Measurements from ENCODE around the gene TLR3.

TLR3 gene

GRCh38 chr4:186104114-186104889 lies 35.3 kb downstream of the TLR3 start, which contains the start of gene FAM149A:
TSS of gene FAM149A (plus strand) at chr4:186104704.
- DNase-seq (ENCODE audit: low read depth) = no peak
- TF ChIP-seq POLR2A (IDR thresholded peaks at IDR 0.05; ENCODE audit: extremely low read depth, insufficient read length) = no peak
- TF ChIP-seq MYC (IDR thresholded peaks at IDR 0.05; ENCODE audit: low read depth, low read length) = no peak
- TF ChIP-seq CTCF (IDR thresholded peaks at IDR 0.05; ENCODE audit: low read depth, low read length) = no peak
- TF ChIP-seq, protein P1, sequence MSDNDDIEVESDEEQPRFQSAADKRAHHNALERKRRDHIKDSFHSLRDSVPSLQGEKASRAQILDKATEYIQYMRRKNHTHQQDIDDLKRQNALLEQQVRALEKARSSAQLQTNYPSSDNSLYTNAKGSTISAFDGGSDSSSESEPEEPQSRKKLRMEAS (IDR thresholded peaks at IDR 0.05; ENCODE audit: low read depth, low read length) = no peak
- no peak within 1 kb of the TSS for H3K4me3 ChIP-seq (ENCODE audit: low read depth, low read length)

DNA sequence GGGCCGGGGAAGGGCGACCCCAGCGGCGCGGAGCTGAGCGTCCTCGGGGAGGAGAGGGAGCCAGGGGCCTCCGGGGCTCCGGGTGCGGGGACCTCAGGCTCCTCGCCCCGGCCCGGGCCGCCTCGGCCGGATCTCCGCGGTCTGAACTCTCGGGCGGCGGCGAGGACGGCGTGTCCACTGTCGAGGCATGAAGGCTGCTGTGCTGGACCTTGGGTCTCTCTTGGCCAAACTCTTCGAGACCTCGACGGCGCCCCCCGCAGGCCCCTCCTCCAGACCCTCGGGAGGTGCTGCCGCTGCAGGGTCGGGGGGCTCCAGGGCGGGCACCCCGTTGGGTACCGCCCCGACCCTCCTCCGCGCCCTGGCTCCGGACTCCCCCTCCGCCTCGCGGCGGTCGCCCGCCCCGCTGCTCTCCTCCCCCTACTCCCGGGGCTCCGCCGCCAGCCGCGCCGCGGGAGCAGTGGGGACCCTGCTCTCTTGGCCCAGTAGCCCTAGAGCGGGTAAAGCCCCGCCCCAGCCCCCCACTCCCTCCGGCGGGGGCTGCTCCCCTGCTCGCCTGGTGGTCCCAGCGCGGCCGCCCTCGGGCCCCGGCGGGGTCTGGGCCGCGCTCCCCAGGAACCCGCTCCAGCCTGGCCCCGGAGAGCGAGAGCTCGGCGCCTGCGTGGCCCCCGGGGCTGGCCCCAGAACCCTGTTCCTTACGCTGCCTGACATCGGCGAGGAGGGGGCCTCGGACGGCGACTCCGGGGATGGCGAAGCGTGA lies 36.1 kb downstream of the TLR3 start:
- DNase-seq (ENCODE audit: low read depth) = no peak
- TF ChIP-seq CTCF (IDR thresholded peaks at IDR 0.05; ENCODE audit: low read depth, low read length) (no peak), MYC (IDR thresholded peaks at IDR 0.05; ENCODE audit: low read depth, low read length) (no peak), POLR2A (IDR thresholded peaks at IDR 0.05; ENCODE audit: extremely low read depth, insufficient read length) (no peak)
- TF ChIP-seq, protein P1 (IDR thresholded peaks at IDR 0.05; ENCODE audit: low read depth, low read length) = no peak
- no peak overlapping the region for H3K4me3 ChIP-seq (ENCODE audit: low read depth, low read length)

GRCh38 chr4:186105647-186106321 lies 36.8 kb downstream of the TLR3 start:
- no peak for TF ChIP-seq MYC (IDR thresholded peaks at IDR 0.05; ENCODE audit: low read depth, low read length)
- no peak for TF ChIP-seq POLR2A (IDR thresholded peaks at IDR 0.05; ENCODE audit: extremely low read depth, insufficient read length)
- TF ChIP-seq, protein P1 (IDR thresholded peaks at IDR 0.05; ENCODE audit: low read depth, low read length) = no peak
- no peak for TF ChIP-seq CTCF (IDR thresholded peaks at IDR 0.05; ENCODE audit: low read depth, low read length)
- H3K4me3 ChIP-seq (ENCODE audit: low read depth, low read length) = no peak overlapping the region
- DNase-seq (ENCODE audit: low read depth) = no peak

DNA sequence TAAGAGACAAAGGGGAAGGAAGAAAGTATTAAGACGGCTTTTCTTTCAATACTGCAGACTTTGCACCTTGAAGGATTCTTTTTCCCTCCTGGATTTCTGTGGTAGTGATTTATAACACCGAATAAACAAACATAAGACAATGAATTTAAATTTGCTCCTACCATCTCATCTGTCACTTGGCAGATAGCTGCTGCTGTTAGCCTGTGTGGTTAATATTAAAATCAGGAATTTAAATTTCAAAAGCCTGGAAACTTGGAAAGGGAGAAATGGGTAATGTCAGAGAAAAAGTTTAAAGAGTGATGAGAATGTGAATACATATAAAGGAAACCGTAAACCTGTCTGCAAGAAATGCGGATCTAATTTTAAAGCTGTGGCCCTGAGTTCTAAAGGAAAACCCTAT lies 39.0 kb downstream of the TLR3 start:
- no peak for TF ChIP-seq POLR2A (IDR thresholded peaks at IDR 0.05; ENCODE audit: extremely low read depth, insufficient read length)
- no peak for TF ChIP-seq CTCF (IDR thresholded peaks at IDR 0.05; ENCODE audit: low read depth, low read length)
- no peak for TF ChIP-seq MYC (IDR thresholded peaks at IDR 0.05; ENCODE audit: low read depth, low read length)
- TF ChIP-seq, protein P1 (IDR thresholded peaks at IDR 0.05; ENCODE audit: low read depth, low read length) = no peak
- no peak overlapping the region for H3K4me3 ChIP-seq (ENCODE audit: low read depth, low read length)
- no peak for DNase-seq (ENCODE audit: low read depth)

DNA sequence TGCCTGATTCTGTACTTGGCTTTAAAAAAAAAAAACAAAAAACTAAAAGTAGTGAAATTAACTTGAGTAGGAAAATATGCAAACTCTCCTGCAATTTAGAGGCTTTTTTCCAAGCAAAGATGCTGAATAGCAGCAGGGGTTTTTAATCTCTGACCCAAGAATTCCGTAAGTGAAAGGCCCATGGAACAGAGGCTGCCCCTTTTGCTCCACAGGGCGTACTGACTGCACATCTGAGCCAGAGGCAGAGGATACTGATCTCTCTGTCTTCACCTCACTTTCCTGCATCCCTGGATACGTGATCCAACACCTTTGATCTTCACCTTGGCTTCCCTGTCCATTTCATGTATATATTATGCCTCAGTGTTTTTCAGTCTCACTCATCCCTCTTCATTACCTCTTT lies 39.4 kb downstream of the TLR3 start:
- H3K4me3 ChIP-seq (ENCODE audit: low read depth, low read length) = no peak overlapping the region
- no peak for TF ChIP-seq CTCF (IDR thresholded peaks at IDR 0.05; ENCODE audit: low read depth, low read length)
- TF ChIP-seq POLR2A (IDR thresholded peaks at IDR 0.05; ENCODE audit: extremely low read depth, insufficient read length) = no peak
- DNase-seq (ENCODE audit: low read depth) = no peak

Data from NB4 (cell line).